GM12878 (cell line): ENCODE data around the gene PODN.

Source experiments
- CBX5 ChIP-seq: sonication (generic); IDR thresholded peaks from 2 replicates; pipeline ENCODE4 v1.6.1; 2016; ENCODE audit warnings: low read depth, moderate library complexity, mild to moderate bottlenecking, inconsistent platforms
- EP300 ChIP-seq, 2 experiments: fragments of 150-350 bp in 1 of 2; IDR thresholded peaks; 2 replicates each; pipeline ENCODE4 v1.6.1; 2011 to 2012; ENCODE audit warnings: low read depth in 2 of 2, low read length in 2 of 2, borderline replicate concordance in 1 of 2, improper control_type of control experiment in 1 of 2, inconsistent platforms in 1 of 2; ENCODE audit not compliant: control insufficient read depth in 1 of 2
- MAX ChIP-seq: IDR thresholded peaks from 2 replicates; pipeline ENCODE4 v1.6.1; 2012; ENCODE audit warnings: low read depth, low read length, improper control_type of control experiment
- NRF1 ChIP-seq: conservative IDR thresholded peaks from 2 replicates; pipeline ENCODE4 v1.6.1; 2011; ENCODE audit warnings: mild to moderate bottlenecking, low read depth, low read length, improper control_type of control experiment
- POLR2A ChIP-seq: IDR thresholded peaks from 2 replicates; pipeline ENCODE4 v1.6.1; 2011; ENCODE audit warnings: low read depth, mild to moderate bottlenecking, low read length
- RAD21 ChIP-seq: IDR thresholded peaks from 2 replicates; pipeline ENCODE4 v1.6.1; 2011; ENCODE audit warnings: mild to moderate bottlenecking, low read depth, low read length, moderate library complexity; ENCODE audit not compliant: insufficient read depth
- SIN3A ChIP-seq: IDR thresholded peaks from 2 replicates; pipeline ENCODE4 v1.6.1; 2012; ENCODE audit warnings: low read depth, low read length, improper control_type of control experiment
- TARDBP ChIP-seq: IDR thresholded peaks from 2 replicates; pipeline ENCODE4 v1.6.1; 2016; ENCODE audit warnings: borderline replicate concordance
- TF ChIP-seq, protein P1 (sequence below), 3 experiments: IDR thresholded peaks in 2 of 3; conservative IDR thresholded peaks in 1 of 3; 2 replicates each; pipeline ENCODE4 v1.5.1; 2011; ENCODE audit warnings: low read depth in 3 of 3, low read length in 3 of 3, mild to moderate bottlenecking in 3 of 3, control low read depth in 2 of 3, moderate library complexity in 2 of 3, inconsistent platforms in 1 of 3, mixed read lengths in 1 of 3; ENCODE audit not compliant: control insufficient read depth in 2 of 3, insufficient read depth in 1 of 3; ENCODE audit errors: extremely low read depth in 1 of 3
- TF ChIP-seq, protein P2 (sequence below): IDR thresholded peaks from 2 replicates; pipeline ENCODE4 v1.6.1; 2012; ENCODE audit warnings: mild to moderate bottlenecking, low read depth, low read length
- TF ChIP-seq, protein P3 (sequence below): IDR thresholded peaks from 2 replicates; pipeline ENCODE4 v1.6.1; 2011; ENCODE audit warnings: low read depth, low read length, improper control_type of control experiment, borderline replicate concordance

GRCh38 chr1:53104289-53104913 lies 42.4 kb downstream of the PODN start:
- TF ChIP-seq, protein P1, sequence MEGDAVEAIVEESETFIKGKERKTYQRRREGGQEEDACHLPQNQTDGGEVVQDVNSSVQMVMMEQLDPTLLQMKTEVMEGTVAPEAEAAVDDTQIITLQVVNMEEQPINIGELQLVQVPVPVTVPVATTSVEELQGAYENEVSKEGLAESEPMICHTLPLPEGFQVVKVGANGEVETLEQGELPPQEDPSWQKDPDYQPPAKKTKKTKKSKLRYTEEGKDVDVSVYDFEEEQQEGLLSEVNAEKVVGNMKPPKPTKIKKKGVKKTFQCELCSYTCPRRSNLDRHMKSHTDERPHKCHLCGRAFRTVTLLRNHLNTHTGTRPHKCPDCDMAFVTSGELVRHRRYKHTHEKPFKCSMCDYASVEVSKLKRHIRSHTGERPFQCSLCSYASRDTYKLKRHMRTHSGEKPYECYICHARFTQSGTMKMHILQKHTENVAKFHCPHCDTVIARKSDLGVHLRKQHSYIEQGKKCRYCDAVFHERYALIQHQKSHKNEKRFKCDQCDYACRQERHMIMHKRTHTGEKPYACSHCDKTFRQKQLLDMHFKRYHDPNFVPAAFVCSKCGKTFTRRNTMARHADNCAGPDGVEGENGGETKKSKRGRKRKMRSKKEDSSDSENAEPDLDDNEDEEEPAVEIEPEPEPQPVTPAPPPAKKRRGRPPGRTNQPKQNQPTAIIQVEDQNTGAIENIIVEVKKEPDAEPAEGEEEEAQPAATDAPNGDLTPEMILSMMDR (IDR thresholded peaks at IDR 0.05 in 2 of 3, conservative IDR thresholded peaks at IDR 0.05 in 1 of 3; ENCODE audit: control insufficient read depth in 2 of 3, extremely low read depth in 1 of 3, insufficient read depth in 1 of 3, low read depth in 3 of 3, low read length in 3 of 3): no peak
- TF ChIP-seq TARDBP (no peak), MAX (no peak), EP300 (IDR thresholded peaks at IDR 0.05; ENCODE audit: borderline replicate concordance in 1 of 2, control insufficient read depth in 1 of 2, low read depth in 2 of 2, low read length in 2 of 2) (no peak), NRF1 (no peak), CBX5 (no peak), POLR2A (no peak), SIN3A (no peak), RAD21 (no peak)
- TF ChIP-seq, protein P2, sequence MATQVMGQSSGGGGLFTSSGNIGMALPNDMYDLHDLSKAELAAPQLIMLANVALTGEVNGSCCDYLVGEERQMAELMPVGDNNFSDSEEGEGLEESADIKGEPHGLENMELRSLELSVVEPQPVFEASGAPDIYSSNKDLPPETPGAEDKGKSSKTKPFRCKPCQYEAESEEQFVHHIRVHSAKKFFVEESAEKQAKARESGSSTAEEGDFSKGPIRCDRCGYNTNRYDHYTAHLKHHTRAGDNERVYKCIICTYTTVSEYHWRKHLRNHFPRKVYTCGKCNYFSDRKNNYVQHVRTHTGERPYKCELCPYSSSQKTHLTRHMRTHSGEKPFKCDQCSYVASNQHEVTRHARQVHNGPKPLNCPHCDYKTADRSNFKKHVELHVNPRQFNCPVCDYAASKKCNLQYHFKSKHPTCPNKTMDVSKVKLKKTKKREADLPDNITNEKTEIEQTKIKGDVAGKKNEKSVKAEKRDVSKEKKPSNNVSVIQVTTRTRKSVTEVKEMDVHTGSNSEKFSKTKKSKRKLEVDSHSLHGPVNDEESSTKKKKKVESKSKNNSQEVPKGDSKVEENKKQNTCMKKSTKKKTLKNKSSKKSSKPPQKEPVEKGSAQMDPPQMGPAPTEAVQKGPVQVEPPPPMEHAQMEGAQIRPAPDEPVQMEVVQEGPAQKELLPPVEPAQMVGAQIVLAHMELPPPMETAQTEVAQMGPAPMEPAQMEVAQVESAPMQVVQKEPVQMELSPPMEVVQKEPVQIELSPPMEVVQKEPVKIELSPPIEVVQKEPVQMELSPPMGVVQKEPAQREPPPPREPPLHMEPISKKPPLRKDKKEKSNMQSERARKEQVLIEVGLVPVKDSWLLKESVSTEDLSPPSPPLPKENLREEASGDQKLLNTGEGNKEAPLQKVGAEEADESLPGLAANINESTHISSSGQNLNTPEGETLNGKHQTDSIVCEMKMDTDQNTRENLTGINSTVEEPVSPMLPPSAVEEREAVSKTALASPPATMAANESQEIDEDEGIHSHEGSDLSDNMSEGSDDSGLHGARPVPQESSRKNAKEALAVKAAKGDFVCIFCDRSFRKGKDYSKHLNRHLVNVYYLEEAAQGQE: no peak
- TF ChIP-seq, protein P3, sequence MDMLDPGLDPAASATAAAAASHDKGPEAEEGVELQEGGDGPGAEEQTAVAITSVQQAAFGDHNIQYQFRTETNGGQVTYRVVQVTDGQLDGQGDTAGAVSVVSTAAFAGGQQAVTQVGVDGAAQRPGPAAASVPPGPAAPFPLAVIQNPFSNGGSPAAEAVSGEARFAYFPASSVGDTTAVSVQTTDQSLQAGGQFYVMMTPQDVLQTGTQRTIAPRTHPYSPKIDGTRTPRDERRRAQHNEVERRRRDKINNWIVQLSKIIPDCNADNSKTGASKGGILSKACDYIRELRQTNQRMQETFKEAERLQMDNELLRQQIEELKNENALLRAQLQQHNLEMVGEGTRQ: no peak
